GM18861 (cell line): ENCODE data around the gene PAFAH1B1.
"Not testable (repeated sequence)": the region's sequence is repeated elsewhere in the genome, so short reads cannot be mapped to it uniquely, and the experiment has no call there.

Experiments
- ATAC-seq: cut with Tn5 transposase; IDR thresholded peaks from one replicate; pipeline ENCODE4 v1.9.1; 2021; ENCODE audit not compliant: unreplicated experiment

The PAFAH1B1 gene

GRCh38 chr17:2593821-2594721 lies 617 bp downstream of the PAFAH1B1 start:
- ATAC-seq = peak; percentile 15

GRCh38 chr17:2594722-2595599 lies 1.5 kb downstream of the PAFAH1B1 start:
- no peak for ATAC-seq

- ATAC-seq = no peak
Observed at GRCh38 chr17:2595716-2596115, 2.3 kb downstream of the PAFAH1B1 start.

- ATAC-seq = no peak
Observed at GRCh38 chr17:2598166-2598565, 4.7 kb downstream of the PAFAH1B1 start.

- ATAC-seq = no peak
Observed at GRCh38 chr17:2602597-2603017, 9.2 kb downstream of the PAFAH1B1 start.

GRCh38 chr17:2608350-2608913 lies 15.0 kb downstream of the PAFAH1B1 start:
- no peak for ATAC-seq

- no peak for ATAC-seq
Observed at GRCh38 chr17:2609091-2609490, 15.6 kb downstream of the PAFAH1B1 start.

GRCh38 chr17:2610195-2611175 lies 17.0 kb downstream of the PAFAH1B1 start:
- ATAC-seq = no peak

GRCh38 chr17:2611627-2612026 lies 18.2 kb downstream of the PAFAH1B1 start:
- no peak for ATAC-seq

- no peak for ATAC-seq
Observed at GRCh38 chr17:2612630-2613029, 19.2 kb downstream of the PAFAH1B1 start.

GRCh38 chr17:2613089-2613808 lies 19.8 kb downstream of the PAFAH1B1 start:
- ATAC-seq = no peak

- ATAC-seq = no peak
Observed at GRCh38 chr17:2615882-2616281, 22.4 kb downstream of the PAFAH1B1 start.

- no peak for ATAC-seq
Observed at GRCh38 chr17:2621241-2621640, 27.8 kb downstream of the PAFAH1B1 start.

- not testable (repeated sequence) for ATAC-seq
Observed at GRCh38 chr17:2621951-2622405, 28.5 kb downstream of the PAFAH1B1 start.

- not testable (repeated sequence) for ATAC-seq
Observed at GRCh38 chr17:2622721-2623301, 29.4 kb downstream of the PAFAH1B1 start.

- no peak for ATAC-seq
Observed at GRCh38 chr17:2624292-2624731, 30.9 kb downstream of the PAFAH1B1 start.

- ATAC-seq = not testable (repeated sequence)
Observed at GRCh38 chr17:2626626-2627219, 33.3 kb downstream of the PAFAH1B1 start.

GRCh38 chr17:2628922-2629321 lies 35.5 kb downstream of the PAFAH1B1 start:
- ATAC-seq = not testable (repeated sequence)

GRCh38 chr17:2631211-2631610 lies 37.8 kb downstream of the PAFAH1B1 start:
- no peak for ATAC-seq
